Esophagus squamous epithelium (tissue), 4 donors: Measurements from ENCODE around the gene DUS2.
"Not testable (repeated sequence)": the region's sequence is repeated elsewhere in the genome, so short reads cannot be mapped to it uniquely, and the experiment has no call there.

Experiments
- CTCF ChIP-seq, 6 experiments: fragments of 450-650 bp in 4 of 6; fragments of 200-600 bp in 2 of 6; sonication (generic) in 2 of 6; IDR thresholded peaks; one replicate each; pipeline ENCODE4 v1.5.1; 2016 to 2019; ENCODE audit warnings: antibody characterized with exemption in 6 of 6, mild to moderate bottlenecking in 4 of 6, moderate library complexity in 4 of 6
- POLR2A ChIP-seq, 4 donors: fragments of 450-650 bp; IDR thresholded peaks; one replicate each; pipeline ENCODE4 v1.6.1; 2017; ENCODE audit warnings: antibody characterized with exemption in 4 of 4, mild to moderate bottlenecking in 4 of 4, moderate library complexity in 3 of 4

GRCh38 chr16:68120496-68120895, 97.4 kb downstream of the DUS2 start:
- TF ChIP-seq CTCF, POLR2A (IDR thresholded peaks at IDR 0.05): not testable (repeated sequence)
